Hepatocyte (in vitro differentiated cells): Measurements from ENCODE around the gene HESX1.

Source experiments
- EZH2 ChIP-seq: fragments of 200-600 bp; sonication (generic); IDR thresholded peaks from 2 replicates; pipeline ENCODE4 v1.6.1; 2016; ENCODE audit warnings: antibody characterized with exemption, mild to moderate bottlenecking, borderline replicate concordance
- TF ChIP-seq, protein P1 (sequence below): fragments of 200-600 bp; sonication (generic); IDR thresholded peaks from 2 replicates; pipeline ENCODE4 v1.5.1; 2016; ENCODE audit warnings: antibody characterized with exemption, mild to moderate bottlenecking; ENCODE audit not compliant: poor library complexity

GRCh38 chr3:57176045-57176444 is 23.7 kb downstream of the HESX1 start:
- TF ChIP-seq, protein P1, sequence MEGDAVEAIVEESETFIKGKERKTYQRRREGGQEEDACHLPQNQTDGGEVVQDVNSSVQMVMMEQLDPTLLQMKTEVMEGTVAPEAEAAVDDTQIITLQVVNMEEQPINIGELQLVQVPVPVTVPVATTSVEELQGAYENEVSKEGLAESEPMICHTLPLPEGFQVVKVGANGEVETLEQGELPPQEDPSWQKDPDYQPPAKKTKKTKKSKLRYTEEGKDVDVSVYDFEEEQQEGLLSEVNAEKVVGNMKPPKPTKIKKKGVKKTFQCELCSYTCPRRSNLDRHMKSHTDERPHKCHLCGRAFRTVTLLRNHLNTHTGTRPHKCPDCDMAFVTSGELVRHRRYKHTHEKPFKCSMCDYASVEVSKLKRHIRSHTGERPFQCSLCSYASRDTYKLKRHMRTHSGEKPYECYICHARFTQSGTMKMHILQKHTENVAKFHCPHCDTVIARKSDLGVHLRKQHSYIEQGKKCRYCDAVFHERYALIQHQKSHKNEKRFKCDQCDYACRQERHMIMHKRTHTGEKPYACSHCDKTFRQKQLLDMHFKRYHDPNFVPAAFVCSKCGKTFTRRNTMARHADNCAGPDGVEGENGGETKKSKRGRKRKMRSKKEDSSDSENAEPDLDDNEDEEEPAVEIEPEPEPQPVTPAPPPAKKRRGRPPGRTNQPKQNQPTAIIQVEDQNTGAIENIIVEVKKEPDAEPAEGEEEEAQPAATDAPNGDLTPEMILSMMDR, result no peak
- no peak for TF ChIP-seq EZH2
